GM21723 (cell line): Measurements from ENCODE around the gene PARP14.
"Not testable (repeated sequence)": the region's sequence is repeated elsewhere in the genome, so short reads cannot be mapped to it uniquely, and the experiment has no call there.

Experiments
- ATAC-seq: cut with Tn5 transposase; IDR thresholded peaks from one replicate; pipeline ENCODE4 v1.9.1; 2021; ENCODE audit warnings: mild to moderate bottlenecking, moderate library complexity; ENCODE audit not compliant: unreplicated experiment

The PARP14 gene

DNA sequence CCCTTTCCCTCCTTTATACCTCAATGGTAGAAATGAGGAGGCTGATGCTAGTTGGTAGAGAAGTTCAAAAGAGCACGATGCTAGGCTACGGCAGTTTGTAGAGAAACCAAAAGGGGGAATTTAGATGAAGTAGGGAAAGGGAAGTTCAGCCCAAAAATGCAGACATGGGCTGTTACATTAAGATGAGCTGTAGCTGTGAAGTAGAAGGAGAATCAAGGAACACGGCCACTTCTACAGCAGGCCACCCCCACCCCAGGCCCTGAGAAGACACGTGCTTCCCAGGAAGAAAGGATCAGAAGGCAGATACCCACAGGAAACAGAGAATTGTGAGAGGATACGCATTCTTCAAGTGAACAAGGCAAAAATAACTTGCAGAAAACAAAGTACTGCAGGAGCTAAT lies 2.1 kb upstream of the PARP14 start:
- ATAC-seq, result no peak

DNA sequence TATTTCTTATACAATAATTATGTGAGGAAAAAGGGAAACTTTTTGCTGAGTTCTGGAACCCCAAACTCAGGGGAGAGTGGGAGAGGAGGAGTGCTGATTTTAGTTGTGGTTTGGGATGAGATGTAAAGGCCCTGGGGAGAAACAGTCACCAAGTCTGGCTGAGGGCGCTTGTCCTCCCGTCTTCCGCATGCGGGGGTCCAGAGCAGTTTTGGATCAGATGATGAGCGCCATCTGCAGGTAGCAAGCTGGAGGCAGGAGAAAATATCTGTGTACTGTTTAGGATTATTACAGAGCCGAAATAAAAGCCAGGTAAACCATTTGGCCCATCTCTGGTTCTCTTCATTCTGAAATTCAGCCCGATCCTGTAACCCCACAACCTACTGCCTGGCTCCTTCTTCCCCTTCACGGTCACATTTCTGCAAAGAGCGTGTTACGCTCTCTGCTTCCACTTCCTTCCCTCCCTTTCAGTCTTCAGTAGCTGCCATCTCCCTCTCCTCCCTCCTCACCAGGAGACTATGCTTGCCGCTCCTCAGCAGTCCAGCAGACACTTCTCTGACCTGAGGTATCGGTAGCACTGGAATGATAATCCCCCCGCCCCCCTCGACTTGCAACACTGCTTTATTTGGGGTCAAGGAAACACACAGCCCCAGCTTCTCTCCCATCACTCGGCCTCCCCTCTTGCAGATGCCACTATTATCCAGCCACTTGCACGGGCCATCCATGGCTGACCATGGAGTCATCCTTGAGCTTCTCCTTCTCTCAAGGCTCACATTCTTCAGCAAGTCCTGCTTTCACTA lies 1.4 kb upstream of the PARP14 start:
- ATAC-seq, result peak; percentile 44

DNA sequence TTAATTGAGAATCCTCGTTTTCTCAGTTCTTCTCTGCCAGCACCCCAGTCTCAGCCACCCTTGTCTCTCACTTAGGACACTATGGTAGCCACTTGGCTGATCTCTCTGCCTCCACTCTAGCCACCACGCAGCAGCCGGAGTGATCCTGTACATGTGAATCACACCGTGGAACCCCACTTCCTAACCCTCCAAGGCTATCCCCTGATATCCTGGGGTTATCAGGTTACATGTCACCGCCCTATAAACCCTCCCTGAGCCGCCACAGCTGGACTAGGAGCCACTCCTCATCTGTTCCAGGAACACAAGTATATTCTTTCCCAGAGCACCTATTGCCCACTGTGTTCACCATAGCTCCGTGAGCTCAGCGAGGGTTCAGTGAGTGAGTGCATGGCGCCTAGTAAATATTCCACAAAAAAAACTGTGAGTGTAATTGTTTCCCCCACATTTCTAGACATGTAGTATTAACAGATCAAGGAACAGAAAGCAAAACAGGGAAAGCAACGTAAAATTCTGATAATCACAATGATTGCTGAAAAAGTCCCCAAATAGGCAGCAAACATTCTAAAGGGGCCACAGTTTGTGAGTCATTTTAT lies 661 bp upstream of the PARP14 start:
- peak; percentile 15 for ATAC-seq

DNA sequence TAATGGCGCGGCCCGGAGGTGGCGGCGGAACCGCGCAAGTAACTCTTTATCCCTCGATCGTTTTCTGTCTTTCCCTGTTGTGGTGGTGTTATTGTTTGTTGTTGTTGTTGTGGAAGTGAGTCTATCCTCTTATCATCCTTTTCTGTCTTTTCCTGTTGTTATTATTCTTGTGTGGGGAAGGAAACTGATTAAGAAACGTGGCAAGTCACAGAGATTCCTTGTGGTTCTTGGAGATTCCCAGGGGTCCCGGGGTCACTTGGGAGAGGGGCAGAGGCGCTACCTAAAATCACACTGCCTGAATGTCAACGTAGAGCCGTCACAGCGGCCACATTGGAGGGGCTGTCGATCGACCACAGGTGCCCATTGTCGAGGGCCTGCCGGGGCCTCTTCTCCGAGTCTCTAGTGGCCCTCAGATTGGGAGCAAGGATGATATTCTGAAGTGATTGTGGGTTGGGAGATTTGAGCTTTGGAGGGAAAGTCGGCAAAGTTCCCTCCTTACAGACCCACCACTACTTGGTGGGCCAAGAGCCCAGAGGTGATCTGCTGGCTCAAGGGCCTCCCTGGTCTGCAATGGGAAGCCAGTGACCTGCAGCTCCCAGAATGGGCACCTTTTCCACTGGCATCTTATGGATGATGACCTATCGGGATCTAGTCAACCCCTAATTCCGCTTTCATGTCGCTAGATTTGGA lies 790 bp downstream of the PARP14 start:
- ATAC-seq, result no peak

DNA sequence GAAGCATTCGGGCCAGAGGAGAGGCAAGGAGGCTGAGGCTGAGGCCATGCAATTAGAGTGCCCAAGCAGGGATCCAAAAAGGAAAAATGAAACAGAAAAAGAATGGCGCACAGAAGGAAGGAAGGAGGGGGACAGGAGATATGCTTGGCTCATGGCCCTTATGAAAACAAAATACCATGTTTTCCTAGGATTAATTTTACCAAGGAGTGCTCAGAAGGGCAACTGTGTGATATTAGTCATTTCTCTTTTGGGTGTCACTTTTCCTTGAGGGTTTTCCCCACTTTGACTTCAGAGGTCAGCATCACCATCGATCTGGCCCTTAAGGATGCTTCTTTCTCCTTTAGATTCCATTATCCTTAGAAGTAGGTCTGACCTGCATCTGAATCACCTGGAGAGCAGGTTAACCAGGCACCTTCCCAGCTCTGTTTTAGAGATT lies 1.4 kb downstream of the PARP14 start:
- ATAC-seq, result no peak

DNA sequence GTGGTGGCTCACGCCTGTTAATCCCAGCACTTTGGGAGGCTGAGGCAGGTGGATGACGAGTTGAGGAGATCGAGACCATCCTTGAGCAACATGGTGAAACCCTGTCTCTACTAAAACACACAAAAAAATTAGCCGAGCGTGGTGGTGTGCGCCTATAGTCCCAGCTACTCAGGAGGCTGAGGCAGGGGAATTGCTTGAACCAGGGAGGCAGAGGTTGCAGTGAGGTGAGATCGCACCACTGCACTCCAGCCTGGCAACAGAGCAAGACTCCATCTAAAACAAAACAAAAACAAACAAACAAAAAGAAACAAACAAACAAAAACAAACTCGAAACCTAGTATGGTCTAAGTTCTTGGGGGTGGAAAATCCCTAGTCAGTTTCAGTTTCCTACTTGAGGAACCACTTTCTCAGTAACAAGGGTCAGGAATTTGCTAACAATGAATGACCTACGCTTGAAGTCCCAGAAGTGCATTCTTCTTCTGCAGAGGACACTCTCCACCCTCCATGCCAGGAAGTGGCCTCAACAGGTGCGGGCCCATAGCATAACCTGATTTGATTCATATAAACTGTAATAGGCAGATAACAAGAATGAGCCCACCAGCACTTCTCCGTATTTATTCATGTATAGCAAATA lies 2.3 kb downstream of the PARP14 start:
- ATAC-seq, result not testable (repeated sequence)

DNA sequence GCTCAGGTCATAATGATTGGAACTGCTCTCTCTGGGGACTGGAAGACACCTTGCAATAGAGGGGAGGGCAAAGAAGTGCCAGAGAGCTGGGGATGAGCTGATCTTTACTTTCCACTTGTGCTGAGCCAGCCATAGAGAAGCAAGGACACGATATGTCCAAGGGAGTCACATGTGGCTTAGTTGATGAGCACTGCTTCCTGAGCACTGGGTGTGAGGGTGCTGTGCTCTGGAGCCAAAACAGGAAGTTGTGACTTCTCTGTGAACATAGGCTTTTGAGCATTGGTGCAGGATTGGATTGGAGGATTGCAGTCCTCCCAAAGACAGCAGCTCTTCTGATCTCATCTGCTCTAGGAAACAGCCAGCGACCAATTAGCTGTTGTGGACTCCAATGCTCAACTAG lies 6.7 kb downstream of the PARP14 start:
- no peak for ATAC-seq

DNA sequence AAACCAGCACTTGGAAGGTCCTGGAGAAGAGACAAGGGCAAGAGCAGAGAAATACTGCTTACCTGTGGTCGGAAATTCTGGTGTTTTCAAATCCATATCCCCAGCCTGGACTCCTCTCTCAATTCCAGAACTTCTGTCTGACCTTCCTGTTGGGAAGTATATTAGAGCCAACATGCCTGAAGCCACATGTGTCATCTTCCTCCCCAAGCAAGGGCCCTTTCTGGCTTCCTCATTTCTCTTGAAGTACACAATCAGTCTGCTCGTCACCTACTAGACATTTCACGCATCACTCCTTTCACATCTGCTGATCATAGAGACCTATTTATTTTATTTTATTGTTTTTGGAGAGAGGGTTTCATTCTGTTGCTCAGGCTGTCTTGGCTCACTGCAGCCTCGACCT lies 8.4 kb downstream of the PARP14 start:
- no peak for ATAC-seq

DNA sequence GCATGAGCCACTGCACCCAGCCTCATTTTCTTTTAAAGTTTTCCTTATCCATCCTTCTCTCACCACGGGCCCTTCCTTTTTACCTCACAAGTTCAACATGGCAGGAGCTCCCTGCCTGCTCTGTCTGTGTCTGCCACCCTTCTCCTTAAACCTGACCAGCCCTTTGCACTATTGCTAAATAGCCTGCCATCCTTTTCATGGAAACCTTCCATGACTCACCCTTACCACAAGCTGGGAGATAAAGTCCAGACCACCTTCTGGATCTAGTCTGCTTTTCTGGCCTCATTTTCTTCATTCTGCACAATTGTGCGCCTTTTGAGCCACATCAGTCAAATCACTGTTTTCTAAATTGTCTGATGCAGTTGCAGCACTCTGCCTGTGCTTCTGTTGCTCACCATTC lies 8.9 kb downstream of the PARP14 start:
- no peak for ATAC-seq

DNA sequence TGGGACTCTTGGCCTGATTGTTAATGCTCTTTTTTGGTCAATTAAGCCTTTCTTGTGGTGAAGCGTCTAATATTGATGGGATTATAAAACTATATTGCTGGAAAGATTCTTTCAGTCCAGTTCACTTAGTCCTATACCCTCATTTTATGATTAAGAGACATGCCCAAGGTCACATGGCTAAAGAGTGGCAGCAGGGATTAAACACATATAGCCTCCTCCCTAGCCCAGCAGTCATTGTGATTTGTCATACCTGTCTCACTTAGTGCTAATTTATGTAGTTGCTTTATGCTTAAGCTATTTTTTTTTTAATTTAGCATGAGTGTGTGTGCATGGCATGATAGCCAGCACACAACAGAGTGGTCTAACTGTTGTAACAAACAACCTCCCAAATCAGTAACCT lies 9.5 kb downstream of the PARP14 start:
- ATAC-seq, result no peak

DNA sequence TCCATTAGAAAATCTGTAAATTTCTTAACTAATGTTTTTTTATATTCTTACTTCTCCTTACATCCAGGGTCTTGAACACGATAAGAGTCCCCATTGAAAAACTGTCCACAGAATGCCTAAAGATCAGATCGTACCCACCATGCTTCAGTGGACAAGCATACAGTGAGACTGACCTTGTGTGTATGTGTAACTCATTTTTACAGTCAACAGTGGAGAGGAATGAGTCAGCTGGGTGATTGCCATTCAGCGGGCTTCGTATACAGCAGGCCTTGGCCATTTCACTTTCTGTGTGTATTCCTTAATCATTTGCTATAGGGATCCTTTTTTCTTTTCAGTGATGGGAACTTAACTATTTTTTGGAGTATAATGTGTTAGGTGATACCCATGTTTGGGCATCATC lies 10.6 kb downstream of the PARP14 start:
- ATAC-seq, result no peak

DNA sequence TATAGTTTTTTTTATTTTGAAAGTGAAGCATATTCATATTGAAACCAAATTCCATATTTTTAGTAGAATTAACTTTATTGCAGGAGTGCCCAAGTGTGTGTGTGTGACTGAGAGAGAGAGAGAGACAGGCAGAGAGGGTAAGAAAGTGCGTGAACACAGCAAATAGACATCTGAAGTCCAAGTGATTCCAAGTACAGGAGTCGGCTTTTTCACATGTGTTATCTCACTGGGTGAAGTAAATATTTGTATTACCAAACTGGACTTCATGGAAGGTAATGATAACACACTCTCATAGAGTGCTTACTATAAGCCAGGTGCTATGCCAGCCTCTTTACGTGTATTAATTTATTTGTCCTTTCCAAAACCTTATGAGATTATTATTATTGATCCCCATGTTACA lies 12.0 kb downstream of the PARP14 start:
- ATAC-seq, result no peak

DNA sequence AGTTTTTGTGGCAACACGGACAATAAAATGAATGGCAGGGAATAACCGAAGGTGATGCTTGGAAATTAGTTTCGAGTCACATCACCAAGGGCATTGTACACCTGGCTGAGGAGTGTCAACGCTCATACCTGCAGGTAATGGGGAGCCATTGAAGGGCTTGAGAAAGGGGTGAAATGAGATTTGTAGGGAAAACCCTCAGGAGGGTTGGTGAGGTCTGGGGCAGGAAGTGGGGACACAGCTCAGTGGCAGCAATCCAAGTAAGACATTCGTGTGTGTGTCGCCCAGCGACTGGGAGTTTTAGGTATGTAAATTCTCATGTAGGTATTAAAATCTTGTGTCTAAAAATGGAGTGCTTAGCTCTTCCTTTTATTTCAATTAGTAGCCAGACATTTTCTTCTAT lies 14.3 kb downstream of the PARP14 start:
- peak; percentile 58 for ATAC-seq

DNA sequence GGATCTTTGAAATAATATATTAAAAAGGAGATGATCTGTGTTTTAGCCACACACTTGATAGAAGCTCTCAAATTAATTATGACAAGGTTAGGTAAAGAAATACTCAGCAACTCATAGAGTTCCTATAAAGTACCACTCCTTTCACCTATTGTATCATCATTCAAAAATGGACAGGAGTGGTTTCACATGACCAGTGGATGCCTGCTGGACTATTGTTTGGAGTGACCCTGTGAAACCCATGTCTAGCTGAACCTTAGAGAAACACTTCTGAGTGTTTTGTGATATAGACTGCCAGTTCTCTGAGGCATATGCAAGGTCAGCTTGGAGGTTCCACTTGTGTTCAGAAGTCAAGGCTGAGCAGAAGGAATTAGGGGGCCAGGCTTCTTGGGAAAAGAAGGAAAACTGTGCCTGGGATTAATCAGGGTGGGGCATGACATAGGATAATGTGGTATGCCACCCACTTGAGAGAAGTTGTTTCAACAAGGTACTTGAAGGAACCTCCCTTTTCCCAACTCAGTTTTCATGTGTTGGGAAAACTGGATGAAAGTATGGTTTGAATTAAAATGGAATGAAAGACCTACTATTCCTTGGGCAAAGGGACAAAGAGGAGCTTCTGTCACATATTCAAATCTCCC lies 15.4 kb downstream of the PARP14 start:
- ATAC-seq, result no peak

DNA sequence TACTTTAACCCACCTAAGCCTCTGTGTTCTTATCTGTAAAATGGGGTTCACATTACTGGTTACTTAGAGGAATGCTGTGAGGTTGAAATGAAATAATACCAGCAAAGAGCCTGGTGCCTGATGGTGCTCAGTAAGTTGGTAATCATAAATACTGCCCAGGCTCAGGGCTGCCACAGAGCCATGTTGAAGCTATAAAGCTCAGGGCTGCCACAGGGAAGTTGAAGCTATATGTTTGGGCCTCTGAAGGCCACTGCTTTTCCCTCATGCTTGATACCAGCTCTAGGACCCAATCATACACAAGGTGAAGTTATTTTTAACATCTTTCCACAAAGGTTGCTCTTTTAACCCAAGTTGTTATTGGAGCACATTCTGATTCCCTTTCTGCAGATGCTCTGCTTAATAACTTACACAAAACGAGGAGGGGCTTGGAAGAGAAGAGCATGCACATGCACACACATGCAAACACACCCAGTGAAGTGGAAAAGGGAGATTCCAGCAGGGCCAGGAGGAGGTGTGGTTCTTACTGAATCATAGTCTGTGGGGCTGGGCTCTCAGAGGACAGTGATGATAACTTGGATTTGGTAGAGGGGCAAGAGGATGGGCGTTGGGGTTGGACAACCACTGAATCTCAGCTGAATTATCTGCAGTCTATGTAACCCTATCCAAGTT lies 17.4 kb downstream of the PARP14 start:
- ATAC-seq, result peak; percentile 71

DNA sequence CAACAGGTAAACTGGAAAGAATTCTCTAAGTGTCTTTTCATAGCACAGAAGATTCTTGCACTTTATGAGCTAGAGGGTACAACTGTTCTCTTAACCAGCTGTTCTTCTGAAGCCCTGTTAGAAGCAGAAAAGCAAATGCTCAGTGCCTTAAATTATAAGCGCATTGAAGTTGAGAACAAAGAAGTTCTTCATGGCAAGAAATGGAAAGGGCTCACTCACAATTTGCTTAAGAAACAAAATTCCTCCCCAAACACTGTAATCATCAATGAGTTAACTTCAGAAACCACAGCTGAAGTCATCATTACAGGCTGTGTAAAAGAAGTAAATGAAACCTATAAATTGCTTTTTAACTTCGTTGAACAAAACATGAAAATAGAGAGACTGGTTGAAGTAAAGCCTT lies 19.6 kb downstream of the PARP14 start:
- no peak for ATAC-seq

DNA sequence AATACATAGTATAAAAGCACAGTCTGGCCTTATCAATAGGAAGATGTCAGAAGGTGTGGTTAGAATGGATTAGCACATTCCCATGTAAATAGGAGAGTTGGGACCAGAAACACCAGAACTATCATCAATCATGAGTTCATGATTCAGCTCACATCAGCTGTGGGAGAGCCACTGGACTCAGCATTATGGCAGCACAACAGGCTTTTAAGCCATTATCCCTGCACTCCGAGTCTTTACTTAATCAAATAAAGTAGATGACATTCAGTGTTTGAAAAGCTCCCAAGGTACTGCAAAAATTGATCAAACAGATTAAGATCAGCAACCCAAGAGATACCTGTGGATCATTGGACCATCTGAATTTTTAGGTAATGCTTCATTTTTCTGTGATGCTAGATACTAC lies 24.7 kb downstream of the PARP14 start:
- no peak for ATAC-seq

DNA sequence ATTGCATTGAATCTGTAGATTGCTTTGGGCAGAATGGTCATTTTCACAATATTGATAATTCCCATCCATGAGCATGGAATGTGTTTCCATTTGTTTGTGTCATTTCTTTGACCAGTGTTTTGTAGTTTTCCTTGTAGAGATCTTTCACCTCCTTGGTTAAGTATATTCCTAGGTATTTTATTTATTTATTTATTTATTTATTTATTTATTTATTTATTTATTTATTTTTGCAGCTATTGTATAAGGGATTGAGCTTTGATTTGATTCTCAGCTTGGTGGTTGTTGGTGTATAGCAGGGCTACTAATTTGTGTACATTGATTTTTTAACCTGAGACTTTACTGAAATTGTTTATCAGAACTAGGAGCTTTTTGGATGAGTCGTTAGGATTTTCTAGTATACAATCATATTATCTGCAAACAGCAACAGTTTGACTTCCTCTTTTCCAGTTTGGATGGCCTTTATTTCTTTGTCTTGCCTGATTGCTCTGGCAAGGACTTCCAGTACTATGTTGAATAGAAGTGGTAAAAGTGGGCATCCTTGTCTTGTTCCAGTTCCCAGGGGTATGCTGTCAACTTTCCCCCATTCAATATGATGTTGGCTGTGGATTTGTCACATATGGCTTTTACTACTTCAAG lies 30.1 kb downstream of the PARP14 start:
- not testable (repeated sequence) for ATAC-seq

DNA sequence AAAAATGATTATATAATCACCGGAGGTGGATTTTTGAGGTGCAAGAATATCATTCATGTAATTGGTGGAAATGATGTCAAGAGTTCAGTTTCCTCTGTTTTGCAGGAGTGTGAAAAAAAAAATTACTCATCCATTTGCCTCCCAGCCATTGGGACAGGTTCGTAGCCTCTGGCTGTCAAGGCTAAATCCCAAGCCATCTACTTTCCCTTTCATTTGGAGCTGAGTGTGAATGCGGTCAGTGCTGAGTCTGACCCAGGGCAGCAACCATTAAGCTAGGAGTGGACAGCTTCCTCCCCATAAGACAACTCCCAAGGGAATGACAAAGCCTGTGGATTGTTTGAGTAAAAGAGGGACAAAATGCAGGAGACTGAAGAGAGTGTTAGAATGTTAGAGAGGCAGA lies 33.6 kb downstream of the PARP14 start:
- ATAC-seq, result no peak

DNA sequence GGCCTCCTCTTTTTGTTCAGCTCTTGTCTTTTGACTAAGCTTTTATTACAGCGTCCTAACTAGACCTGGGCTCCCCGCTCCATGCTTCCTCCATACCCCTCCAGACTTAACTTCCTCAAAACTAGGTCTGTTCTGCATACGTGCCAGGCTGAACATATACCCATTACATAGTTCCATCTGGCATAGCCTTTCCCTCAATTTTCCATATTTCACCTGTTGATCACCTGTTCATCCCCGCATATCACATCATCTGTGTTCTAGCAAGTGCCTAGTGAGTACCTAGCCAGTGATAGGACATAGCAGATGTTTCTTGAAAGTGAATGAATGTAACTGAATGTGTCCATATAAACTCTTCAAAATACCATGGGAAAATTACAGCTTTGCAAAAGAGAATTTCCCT lies 36.0 kb downstream of the PARP14 start:
- no peak for ATAC-seq
